GM18502 (cell line): ENCODE measurements around the gene MUC4.

ENCODE experiments used
- ATAC-seq: cut with Tn5 transposase; IDR thresholded peaks from one replicate; pipeline ENCODE4 v1.9.1; 2021; ENCODE audit warnings: mild to moderate bottlenecking; ENCODE audit not compliant: unreplicated experiment, poor library complexity

Gene MUC4

GRCh38 chr3:195708626-195709481 lies 102.9 kb downstream of the MUC4 start:
- no peak for ATAC-seq

GRCh38 chr3:195708061-195708460 lies 103.7 kb downstream of the MUC4 start:
- no peak for ATAC-seq

- ATAC-seq = no peak
Measured at GRCh38 chr3:195705081-195705991, 106.4 kb downstream of the MUC4 start.

GRCh38 chr3:195704433-195704999 lies 107.2 kb downstream of the MUC4 start:
- ATAC-seq = no peak

GRCh38 chr3:195703776-195704175 lies 108.0 kb downstream of the MUC4 start:
- no peak for ATAC-seq

GRCh38 chr3:195701042-195701915 lies 110.5 kb downstream of the MUC4 start:
- ATAC-seq = no peak

GRCh38 chr3:195700319-195700718 lies 111.4 kb downstream of the MUC4 start:
- no peak for ATAC-seq

GRCh38 chr3:195699860-195700259 lies 111.9 kb downstream of the MUC4 start:
- ATAC-seq = no peak

- ATAC-seq = no peak
Measured at GRCh38 chr3:195699388-195699771, 112.3 kb downstream of the MUC4 start.

GRCh38 chr3:195698647-195699387 lies 112.9 kb downstream of the MUC4 start:
- ATAC-seq = no peak

- ATAC-seq = no peak
Measured at GRCh38 chr3:195698325-195698646, 113.4 kb downstream of the MUC4 start.

GRCh38 chr3:195697582-195698324 lies 114.0 kb downstream of the MUC4 start:
- no peak for ATAC-seq
